ENCODE data around the gene GJB4.
A peak's percentile ranks its signal among the peaks of the same experiment; 100 is the strongest.
"Not testable (repeated sequence)": the region's sequence is repeated elsewhere in the genome, so short reads cannot be mapped to it uniquely, and the experiment has no call there.

GJB4 gene
- total RNA-seq, result 0 reads per million in 2 donors

DNA sequence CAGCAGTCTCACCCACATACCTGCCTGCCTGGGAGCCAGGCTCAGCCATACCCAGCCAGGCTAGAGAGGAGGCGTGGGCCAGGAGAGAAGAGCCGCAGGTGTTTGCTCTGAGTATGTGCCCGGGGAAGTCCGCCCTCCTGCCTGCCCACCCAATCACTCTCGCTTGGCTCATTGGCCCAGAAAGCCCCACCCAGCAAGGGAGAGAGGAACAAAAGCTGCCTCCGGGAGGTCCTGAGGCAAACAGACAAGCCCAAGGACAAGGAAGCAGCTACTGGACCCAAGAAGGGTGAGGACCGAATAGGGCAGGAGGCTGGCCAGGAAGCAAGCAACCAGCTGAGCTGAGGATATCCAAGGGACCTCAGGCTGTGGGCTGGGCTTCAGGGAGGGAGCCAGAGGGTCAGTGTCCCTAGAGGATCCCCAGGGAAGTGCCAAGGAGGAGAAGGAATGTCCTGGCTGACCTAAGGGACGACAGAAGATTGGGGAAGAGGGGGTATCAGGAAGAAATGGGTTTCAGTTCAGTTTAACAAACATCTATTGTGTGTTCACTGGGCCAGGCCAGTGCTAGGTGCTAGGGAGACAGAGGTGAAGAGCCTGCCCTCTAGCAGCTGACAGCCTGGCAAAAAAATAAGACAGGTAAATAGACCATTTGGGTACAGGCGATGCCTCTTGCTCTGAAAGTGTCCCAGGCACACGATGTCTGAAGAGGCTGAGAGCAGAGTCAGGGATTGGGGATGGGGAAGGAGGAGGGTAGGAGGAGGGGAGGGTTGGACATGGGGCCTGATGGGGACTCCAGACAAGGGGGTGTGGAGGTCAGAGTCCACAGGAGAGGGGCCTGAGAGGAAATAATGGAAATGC is at the start of gene GJB4:
TSS of gene GJB4 (plus strand) at position 238 of the 855 bp plus-strand sequence. CDS start 1,515 bp downstream, outside the sequence.
- no peak for DNase-seq

DNA sequence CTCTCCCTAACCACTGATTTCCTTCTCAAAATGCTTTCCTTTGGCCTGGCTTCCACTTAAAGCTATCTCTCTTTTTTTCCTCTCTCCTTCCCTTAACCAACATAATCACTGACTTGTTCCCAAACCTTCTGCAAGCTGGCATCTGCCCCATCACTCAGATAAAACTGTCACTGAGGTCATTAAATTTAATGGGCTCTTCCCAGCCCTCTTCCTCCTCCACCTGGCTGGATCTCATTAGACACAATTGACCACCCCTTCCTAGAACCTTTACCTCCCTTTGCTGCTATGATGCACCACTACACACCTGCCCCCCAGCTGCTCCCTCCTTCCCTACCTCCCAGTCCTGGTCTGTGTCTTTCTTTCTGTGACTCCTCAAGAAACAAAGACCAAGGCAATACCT is 48.7 kb upstream of the GJB4 start:
- DNase-seq, result no peak

DNA sequence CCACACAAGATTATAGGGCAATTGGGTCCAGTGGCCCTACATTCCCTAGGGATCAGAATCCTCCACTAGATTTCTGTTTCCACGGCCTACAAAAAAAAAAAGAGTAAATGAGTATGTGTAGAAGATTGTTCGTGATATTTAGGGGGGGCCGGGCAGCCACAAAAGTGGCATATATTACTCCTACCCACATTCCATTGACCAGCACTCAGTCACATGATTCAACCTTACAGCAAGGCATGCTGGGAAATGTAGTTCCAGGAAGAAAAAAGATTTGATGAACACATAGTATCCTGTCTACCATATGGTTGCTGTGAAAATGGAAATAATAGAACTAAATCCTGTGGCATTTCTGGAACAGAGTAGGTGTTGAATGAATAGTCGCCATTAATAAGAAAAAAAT is 48.1 kb upstream of the GJB4 start:
- DNase-seq, result no peak

DNA sequence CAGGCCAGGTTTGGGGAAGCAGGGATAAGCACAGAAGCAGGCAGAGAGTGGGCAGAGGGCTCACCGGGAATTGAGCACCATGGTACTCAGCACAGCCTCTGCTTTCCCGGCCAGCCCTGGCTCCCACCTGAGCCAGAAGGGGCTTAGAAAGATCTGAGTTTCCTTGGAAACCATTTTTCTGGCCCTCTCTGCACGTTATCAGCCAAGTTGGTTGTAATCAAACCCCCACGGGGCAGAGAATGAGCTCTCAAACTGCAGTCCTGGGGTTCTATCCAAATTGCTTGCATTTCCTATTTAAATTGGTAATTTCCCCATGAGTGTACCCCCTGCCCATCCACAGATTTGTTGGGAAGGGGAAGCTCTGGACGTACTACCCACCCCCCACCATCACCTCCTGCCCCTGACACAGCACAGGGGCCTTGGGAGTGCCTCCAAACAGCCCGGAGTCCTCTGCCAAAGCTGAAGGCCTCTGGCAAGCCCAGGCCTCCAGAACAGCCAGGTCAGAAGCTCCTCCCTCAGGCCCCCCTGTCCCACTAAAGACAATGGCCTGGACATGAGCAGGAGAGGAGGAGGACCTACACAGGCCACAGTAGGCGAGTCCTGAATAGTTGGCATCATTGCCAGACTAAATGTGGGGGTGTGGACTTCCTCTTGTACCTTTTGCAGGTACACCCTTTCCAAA is 47.4 kb upstream of the GJB4 start:
- DNase-seq, result no peak

DNA sequence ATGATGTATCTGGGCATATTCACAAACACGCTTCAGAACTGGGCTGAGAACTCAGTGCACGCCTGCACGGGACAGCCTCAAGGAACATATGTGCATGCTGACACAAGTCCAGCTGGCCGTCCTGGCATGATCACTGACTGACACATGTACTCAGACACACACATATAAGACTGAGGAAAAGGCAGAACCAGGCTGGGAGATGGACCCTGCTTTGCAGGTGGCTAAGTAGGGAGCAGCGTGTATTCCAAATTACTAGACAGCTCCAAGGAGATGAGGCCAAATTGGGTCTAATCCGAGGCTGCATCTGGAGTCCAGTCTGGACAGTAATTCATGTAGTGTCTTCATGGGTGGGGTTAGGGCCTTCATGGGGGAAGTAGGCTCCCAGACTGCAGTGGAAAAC is 46.1 kb upstream of the GJB4 start:
- DNase-seq, result no peak

DNA sequence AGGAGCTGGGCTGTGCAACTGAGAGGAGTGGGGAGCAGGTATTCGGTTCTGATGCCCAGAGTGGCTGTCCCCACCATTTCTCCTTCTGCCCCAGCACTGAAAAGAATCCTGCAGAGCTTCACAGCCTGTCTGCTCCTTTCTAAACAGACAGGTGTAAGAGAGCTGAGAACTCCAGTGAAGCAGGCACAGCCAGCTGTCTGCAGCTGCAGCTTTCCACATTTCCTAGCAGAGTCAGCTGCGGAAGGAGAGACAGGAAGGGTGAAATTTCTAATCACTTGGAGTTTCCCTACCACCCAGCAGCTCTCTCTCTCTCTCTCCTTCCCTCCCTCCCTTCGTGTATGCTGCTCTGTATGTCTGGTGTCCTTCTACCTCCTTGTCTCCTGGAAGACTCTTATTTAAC is 45.2 kb upstream of the GJB4 start:
- DNase-seq, result no peak

DNA sequence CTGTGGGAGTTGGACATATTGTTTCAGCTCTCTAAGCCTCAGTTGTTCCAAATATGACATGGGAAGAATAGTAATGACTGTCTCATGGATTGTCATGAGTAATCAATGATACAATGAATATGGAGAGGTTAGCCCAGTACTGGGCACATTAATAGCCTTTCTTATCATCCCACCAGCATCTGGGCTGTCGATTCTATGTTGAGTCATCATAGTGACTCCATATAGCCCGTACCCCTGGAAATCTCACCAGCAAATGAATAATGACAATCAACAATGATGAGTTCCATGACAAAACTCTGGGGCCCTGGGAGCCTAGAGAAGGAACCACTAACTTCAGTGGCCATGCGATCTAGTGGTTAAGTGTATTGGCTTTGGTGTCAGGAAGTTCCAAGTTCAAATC is 44.4 kb upstream of the GJB4 start:
- no peak for DNase-seq

DNA sequence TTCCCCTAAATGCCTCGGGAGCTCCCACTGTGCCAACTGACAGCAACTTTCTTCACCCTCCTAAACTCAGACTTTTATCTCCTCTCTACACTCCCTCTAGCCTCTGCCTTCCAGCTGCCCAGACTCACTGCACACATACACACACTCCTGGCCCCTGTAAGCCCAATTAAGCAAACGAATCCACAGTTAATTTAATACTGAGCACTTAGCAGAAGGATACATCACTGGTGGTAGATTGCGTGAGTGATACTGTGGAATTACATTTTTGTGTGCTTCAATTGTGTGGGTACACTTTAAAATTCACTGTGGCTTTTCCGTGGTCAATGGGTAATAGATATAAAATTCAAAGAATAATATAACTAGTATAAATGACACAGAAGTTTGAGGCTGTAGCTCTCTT is 38.3 kb upstream of the GJB4 start:
- no peak for DNase-seq

DNA sequence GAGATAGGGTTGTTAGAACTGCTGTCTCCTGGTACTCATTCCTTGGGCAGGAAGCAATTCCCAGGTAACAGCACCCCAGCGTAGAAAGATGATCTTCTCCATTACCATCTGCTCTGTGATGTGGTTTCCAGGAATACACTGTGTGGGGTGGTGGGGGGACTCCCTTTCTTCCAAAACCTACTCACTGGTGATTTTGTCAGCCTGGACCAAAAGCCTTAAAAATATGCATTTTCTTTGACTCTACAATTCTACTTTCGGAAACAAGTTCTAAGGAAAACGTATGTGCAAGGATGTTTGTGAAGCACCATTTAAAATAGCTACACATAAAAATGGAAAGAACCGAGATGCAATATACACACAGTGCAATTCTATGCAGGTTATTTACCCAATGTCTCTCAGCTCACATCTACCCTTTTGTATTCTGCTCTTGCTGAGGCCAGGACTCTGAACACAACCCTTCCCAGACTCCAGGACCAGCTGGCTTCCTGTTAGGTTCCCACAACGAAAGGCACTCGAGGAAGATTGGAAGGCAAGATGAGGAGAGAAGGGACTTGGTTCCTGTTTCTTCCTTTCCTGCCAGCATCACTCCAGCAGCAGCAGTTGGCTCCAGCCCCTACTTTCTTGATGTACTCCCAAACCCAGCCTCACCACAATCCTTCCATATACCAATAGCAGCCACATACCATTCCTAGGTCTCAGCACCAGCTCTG is 37.7 kb upstream of the GJB4 start:
- no peak for DNase-seq

DNA sequence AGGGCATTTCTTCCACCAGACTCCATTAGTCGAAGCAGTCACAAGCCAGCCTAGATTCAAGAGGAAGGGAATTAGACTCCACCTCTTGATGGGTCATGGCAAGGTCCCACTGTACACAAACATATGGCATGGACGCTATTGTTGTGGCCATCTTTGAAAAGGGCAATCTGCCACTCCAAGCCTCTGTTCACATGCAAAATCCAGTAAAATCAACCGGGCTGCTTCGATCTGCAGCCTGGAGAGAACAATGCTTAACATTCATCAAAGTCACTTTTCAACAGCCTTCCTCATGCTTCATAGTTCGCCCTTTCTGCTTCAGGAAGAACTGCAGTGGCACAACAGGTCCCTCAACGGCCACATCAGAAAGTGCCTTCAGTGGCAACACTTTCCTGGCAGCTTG is 32.7 kb upstream of the GJB4 start:
- DNase-seq, result no peak

DNA sequence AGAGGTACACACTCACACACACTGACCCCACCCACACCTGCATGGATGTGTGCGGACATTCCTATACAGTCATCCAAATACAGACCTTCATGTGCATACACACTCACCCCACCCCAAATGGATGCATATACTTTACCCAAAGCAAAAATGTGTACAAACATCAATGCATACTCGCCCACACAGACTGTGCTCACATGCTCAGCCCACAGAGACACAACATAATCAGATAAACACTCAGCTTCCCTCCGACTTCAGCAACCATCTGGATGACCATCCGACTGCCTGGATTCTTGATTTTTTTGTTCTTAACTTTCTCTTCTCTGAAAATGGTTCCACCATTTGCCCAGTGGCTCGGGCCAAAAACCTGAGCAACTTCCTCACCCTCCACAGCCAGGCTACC is 29.1 kb upstream of the GJB4 start:
- DNase-seq, result no peak

DNA sequence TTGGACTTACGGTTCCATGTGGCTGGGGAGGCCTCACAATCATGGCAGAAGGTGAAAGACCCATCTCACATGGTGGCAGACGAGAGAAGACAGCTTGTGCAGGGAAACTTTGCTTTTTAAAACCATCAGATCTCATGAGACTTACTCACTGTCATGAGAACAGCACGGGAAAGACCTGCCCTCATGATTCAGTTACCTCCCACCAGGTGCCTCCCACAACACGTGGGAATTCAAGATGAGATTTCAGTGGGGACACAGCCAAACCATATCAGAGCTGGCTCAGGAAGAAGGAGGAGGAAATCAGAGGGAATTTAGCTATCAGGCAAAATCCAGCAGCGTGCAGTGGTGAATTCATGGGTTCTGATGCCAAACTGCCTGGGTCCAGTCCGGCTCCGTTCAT is 26.7 kb upstream of the GJB4 start:
- not testable (repeated sequence) for DNase-seq

DNA sequence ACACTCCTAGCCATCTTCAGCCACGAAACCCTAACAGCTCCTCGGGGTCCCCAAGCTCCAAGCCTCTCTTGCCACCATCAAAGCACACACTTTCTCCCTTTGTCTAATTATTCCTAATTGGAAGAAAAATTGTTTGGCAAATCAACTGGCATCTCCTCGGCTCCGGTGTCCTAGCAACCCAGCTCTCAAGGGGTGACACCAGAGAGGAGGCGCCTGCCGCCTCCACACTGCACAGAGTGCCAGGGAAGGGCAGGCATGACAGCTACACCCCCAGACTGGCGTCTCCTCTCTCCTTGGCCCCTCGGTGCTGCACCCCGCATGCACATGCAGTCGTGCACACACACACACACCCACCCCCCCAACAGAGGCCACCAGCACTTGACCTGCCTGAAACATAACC is 22.8 kb upstream of the GJB4 start:
- DNase-seq, result no peak

DNA sequence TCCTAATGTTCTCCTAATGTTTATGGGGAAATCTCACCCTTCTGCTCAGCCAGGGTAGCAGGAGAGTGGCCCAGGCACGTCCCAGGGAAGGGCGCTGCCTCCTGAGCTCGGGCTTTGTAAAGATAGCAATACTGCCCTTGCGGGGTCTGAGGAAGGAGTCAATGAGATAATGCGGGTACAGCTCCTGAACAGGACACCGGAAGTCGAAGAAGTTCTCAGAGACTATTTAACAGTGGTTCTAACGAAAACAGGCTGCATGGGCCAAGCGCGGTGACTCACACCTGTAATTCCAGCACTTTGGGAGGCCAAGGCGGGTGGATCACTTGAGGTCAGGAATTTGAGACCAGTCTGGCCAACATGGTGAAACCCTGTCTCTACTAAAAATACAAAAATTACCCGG is 22.3 kb upstream of the GJB4 start:
- not testable (repeated sequence) for DNase-seq

DNA sequence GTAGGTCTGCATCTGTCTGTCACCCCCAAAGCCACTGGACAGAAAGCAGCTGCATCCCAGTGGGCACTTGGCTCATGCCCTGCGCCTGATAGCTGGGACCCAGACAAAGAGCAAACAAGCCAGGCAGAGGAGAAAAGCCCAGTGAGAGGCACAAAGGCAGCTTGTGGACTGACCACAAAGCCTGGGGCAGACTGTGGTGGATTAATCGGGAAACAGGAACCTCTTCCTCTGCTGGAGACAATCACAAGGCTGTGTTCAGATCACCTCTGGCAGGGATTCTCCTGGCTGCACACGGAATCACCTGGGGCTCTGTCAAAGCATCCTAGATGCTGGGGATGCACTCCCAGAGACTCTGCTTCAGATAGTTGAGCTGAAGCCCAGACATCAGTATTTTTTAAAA is 19.9 kb upstream of the GJB4 start:
- DNase-seq, result no peak

DNA sequence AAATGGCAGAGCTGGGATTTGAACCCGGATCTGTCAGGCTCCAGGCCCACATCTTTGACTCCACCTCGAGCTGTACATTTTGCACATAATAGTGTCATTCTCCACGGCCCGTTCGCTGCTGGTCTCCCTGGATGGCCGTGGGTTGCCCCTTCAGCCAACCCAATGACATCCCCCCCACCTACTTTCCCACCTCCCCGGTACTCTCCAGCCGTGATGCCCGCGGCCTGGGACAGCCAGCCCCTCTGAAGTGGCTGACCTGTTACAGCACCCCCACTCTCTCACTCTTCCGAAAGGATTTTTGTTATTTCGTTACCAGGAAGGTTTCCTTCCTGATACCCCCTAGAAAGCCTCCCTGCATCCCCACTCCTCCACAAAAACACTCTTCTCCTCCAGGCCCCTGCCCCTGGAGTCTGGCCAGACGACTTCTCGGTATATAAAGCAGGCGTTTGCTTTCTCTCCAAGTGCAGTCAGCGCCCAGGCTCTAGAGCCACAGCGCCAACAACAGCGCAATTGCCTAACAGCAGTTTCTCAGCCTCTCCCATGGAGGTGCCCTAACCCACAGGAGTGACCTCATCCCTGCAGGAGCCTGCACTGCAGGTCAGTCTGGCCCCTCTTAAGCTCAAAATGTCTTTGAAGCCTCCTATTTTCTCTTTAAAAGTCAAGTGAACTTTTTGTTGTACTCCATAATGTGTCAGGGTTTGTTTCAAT is 19.2 kb upstream of the GJB4 start:
- DNase-seq, result no peak

DNA sequence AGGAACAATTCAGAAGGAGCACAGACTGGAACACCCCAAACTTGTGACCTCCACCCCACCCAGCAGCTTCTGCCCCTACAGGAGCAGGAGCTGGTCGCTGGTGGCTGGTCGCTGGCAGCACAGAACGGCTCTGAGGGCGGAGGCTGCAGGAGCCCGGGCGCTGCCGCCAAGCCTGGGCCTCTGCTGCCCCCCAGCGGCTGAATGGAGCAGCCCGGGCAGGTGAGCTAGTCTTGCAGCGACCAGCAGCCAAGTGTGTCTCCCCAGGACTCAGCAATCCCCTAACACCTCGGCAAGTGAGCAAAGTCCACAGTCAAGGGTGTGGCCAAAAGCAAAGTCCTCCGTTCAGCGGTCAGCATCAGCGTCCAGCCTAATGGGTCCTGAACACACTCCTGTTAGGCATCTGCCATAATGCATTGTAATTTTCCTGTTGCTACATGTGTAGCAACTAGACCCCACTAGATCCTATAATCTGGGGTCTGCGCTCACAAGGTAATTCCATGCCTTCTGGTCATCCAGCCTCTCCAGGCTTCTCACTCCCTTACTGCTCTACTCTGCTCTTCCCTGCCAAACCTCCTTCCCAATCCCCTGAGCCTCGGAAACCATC is 16.8 kb upstream of the GJB4 start:
- peak; percentile 71 for DNase-seq

DNA sequence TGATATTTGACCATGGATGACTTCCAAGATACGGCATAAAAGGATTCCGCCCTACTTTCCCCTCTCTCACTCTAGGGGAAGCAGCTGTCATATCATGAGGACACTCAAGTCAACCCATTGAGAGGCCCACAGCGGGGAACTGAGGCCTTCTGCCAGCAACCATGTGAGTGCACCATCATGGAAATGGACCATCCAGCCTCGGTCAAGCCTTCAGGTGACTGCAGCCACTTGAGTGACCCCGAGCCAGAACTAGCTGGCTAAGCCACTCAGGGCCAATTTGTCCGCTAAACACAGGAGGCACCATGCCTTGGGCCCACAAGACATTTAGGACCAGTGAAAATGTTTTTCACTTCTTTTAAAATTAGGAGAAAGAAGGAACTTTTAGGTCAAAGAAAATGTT is 15.8 kb upstream of the GJB4 start:
- no peak for DNase-seq

DNA sequence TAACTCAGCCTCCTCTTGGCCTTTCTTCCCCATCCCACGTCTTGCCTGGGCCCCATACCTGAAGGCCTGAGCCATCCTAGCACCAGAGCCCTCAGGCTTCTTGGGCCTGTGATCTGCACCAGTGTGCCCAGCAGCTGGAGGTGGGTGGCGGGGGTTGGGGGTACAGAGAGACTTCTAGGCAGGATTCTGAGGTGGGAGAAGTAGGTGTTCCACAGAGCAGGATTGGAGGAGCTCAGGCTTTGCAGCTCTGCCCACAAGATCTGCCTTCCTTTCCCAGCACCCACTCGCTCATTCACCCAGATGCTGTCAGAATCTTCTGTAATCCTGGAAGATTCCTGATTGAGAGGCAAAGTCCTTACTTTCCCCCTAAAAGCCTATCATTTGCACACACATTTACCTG is 14.7 kb upstream of the GJB4 start:
- DNase-seq, result no peak

DNA sequence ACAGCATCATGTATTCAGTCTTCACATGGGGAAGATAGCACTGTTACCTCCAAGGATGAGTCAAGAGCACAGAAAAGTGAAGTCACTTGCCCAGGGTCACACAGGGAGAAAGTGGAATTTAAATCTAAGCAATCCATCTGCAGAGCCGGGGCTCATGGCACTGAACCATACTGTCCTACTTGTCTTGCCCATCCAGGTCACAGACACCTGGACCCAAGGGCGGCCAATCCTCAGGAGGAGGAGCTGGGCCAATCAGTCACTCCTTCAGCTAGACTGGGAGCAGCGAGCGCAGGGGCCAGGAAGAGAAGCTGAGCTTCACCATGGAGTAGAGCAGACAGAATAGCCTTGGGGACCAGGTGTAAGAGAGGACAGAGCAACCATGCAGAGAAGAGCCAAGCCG is 13.9 kb upstream of the GJB4 start:
- DNase-seq, result no peak

DNA sequence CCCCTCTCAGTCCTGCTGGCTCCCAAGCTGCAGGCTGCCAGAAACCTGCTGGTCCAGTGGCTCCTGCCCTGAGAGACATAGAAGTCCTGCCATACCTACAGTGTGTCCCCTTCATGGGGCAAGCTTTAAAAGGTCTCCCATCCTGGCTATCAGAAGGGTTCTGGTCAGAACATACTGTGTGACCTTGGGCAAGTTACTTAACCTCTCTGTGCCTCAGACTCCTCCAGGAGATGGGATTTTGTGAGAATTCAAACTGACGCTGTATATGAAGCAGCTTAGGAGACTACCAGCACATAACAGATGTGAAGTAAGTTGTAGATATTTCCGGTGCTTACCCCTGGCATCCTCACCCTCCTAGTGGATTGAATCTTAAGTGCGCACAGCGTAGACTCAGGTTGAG is 13.4 kb upstream of the GJB4 start:
- no peak for DNase-seq

DNA sequence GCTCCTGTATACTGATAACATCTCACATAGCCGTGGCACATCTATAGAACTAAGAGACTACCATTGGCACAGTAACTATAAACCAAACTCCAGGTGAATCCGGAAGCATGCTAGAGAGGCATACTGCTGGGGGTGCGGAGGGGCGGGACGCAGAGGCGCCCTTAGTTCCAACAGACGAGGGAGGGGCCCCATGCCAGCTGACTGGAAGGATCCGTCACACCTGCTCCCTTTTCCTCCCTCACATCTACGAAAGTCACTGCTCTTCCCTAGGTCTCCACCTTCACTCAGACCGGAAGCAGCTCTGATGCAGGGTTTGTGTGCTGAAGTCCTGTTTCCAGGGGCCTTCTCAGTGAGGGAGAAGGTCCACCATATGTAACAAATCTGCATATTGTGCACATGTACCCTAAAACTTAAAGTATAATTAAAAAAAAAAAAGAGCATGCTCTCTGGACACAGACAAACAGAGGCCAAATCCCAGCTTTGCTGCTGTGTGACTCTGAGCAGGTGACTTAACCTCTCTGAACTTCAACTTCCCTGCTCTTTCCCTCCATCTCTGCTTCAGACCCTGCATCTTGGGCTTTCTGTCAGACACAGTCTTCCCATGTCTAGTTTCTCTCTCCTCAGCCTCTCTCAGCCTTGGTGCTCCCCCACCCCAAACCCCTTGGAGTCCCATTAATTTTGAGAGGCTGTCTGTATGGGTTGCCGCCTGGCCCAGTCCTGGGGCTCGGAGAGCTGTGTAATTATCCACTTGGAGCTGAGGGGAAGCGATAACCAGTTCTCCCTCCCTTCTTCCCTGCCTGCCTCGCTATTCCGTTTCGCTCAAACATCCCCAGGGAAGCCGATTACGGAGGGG is 12.5 kb upstream of the GJB4 start:
- DNase-seq, result no peak
